ENCODE measurements around the gene FGFR3.
"Not testable (repeated sequence)": the region's sequence is repeated elsewhere in the genome, so short reads cannot be mapped to it uniquely, and the experiment has no call there.

Gene FGFR3

DNA sequence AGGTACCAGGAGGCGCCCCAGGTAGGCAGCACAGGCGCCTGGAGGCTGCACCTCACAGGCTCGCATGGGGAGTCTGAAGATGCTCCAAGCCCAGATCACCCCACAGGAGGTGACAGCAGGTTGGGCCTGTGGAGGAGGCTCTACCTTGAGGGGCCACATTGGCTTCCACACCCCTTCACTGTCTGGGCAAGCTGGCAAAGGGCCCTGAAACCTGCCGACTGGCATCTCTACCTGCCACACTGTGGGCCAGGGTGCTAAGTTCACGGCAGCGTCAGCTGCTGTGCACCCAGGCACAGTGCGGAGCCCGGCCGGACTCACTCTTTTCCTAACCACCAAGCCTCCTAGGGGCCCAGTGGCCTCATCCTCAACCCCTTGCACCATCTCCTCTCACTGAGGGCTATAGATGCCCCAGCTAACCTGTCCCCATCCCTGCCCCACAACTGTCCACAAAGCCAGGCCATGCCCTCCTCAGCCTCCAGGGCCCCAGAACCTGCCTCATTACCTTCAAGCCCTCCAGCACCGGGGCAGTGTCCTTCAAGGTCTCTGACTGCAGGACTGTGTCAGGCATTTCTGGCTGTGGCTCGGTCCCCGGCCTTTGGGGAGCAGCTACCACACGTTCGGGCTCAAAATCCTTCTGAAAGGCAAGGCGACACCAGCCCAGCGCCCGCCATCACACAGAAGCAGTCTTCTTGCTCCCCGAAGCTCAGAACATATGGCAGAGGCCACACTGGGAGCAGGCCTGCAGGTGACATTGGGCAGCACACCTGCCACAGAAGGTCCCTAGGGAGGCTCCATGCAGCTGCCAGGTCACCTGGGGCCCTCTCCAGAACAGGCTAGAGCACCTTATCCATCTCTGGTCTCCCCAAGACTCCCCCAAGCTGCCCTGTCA is 28.8 kb downstream of the FGFR3 start:
- DNase-seq = no peak

DNA sequence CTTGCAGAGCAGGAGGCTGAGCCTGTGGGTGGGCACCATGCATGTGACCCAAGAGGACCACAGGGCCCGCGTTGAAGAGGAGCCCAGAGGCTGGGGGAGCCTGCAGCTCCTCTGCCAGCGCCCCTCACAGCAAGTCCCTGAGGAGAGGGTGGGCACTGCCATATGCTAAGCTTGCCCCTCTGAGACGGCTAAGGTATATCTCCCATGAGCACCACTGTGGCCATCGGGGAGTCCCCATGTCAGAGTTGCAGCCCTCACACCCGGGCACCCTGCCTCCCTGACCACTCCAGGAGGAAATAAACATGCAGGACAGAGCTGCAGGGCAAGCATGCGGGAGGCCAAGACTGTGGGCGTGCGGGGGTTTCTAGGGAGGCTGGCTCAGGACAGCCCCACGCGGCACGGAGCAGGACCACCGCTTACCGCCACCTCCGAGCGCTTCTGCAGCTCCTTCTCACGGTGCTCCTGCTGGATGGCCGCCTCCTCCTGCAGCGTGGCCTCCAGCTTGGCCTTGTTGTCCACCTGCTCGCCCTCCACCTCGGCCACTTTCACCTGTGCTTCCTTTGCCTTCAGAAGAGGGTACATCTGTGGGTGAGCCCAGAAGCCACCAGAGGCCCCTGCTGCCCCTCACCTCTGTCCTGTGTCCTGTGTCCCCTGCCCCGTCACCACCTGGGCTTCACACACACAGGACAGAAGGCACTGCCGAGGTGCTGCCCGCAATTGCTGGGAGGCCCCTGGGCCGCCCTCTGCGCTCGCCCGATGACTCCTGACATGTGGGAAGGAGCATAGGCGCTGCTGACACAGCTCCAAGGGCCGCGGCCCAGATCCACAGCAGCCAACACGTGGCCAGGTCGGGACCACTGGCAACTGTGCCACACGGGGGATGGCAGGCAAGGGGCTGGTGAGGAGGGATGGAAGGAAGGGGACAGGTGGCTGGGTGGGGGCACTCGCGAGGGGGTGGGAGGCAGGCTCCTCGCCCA is 29.8 kb downstream of the FGFR3 start:
- no peak for DNase-seq

DNA sequence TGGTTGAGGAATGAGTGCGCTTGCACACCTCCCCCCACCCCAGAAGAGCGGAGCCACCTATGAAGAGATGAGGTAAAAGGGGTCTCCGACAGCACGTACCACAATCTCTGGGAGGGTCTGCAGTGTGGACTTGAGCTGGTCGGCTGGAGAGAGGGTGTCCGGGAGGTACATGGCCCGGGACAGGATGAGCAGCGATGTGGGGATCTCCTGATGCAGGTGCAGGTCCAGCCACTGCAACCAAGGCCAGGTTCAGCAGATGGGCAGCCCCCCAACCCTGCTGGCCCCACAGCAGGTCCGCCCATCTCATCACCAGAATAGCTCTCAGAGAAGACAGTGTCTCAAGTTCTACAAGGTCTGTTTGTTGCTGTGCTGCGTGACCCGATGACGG is 30.4 kb downstream of the FGFR3 start:
- no peak for DNase-seq

DNA sequence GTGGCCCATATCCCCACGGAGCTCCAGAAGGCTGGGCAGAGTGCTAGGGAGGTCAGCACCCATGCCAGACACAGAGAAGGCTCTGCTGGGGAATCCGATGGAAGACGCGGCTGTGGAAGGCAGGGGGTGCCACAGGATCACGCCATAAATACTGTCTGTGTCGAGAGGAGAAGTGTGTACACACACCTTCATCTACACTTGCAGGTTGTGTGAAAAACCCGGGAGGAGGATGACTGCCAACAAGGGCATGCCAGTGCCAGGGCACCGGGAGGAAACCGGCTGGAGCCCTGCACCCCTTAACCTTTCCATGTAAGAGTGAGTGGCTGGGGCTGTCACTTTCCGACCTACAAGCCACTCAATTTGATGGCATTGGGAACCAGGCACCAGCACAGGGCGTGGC is 31.7 kb downstream of the FGFR3 start:
- DNase-seq = no peak

DNA sequence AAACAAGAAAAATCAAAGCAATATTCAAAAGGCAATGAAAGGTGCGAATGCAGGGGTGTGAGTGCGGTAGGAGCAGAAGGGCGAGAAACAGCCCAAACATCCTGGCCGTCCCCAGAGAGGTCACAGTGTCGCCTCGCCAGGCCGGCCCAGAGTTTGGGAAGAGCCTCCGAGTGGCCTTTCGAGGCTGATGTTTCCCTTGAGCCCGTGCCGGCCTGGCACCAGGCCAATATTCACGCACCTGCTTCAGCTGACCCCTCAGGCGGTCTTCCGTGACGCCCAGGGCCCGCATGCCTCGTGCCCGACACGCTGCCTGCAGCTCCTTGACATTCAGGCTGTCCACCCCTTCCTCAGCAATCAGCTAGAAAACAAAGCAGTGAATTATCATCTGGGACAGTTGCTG is 32.2 kb downstream of the FGFR3 start:
- DNase-seq = no peak

DNA sequence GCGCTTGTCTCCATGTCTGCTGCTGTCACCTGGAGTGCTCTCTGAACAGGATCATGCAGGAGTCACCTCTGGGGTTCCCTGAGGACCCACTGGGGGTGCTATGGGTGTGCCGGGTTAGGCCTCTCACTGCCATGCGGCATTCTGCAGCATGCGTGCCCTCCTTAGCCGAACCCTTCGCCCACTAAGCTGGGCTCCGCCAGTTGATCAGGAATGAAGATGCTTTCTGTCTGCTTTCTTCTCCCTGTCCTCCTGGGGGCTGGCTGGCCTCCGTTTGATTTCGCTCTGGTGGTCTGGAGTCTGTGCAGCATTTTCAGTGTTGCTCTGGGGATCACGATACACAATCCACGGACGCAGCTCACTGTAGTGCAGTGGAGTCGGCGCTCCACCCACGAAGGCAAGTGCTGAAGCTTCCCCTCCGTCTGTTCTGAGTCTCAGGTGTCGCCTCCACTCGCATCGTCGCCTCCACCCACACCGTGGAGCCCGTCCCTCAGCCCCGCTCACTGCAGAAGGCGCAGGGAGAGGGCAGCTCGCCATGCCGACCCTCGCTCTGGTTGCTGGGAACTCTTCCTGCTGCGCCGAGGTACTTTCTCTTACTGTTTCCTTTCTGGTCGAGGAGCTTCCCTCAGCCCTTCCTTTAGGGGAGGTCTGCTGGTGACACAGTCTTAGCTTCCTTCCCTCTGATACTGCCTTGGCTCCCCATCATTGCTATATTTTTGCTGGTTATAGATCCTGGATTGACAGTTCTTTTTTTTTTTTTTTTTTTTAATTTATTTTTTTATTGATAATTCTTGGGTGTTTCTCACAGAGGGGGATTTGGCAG is 33.6 kb downstream of the FGFR3 start:
- no peak for DNase-seq

DNA sequence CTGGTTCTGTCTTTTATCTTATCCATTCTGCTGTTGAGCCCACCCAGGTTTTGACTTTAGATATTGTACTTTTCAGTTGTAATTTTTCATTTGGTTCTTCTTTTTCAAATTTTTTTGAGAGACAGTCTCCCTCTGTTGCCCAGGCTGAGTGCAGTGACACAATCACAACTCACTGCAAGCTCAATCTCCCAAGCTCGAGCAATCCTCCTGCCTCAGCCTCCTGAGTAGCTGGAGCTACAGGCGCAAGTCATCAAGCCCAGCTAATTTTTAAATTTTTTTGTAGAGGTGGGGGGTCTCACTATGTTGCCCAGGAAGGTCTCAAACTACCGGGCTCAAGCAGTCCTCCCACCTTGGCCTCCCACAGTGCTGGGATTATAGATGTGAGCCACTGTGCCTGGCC is 37.1 kb downstream of the FGFR3 start:
- no peak for DNase-seq

DNA sequence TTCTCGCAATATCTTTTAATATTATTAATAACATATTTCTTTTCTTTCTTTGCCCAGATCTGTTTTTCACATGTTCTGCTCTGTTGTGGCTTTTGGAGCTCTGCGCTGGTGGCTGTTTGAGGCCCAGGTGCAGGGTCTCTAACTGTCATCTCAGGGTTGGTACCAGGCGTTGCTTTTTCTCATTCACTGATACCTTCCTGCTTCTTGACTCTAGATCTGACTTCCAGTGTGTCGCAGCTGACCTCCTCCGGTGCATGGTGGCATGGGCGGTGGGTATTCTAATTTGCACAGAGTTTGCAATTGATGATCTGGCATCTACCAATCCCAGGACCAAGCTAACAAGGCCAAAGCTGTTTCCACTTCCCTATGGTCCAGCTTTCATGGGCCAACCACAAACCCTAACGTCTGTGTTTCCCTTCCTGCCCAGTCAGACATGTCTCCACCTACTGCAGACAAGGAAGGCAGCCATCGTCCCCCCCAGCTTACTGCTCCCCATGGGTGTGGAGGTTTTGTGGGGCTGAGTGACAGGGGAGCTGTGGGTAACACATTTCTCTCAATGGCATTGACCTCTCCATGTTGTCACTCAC is 37.6 kb downstream of the FGFR3 start:
- no peak for DNase-seq

DNA sequence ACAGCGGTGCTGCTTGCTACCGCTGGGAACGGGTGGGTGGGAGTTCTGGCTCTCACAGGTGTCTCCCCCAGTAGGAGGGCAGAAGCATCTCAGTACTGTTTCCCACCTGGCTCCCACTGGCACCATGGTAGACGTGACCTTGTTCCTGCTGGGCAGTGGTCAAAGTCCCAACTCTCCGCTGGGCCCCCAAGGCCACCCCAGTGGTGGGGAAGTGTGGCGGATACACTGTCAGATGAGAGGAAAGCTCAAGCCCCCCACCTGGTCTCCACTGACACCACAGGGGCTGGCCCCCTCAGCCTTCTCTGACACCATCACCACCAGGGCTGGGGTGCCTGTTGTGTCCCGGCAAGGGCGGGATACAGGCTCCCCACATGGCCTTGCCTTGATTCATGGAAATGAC is 38.2 kb downstream of the FGFR3 start:
- no peak for DNase-seq

DNA sequence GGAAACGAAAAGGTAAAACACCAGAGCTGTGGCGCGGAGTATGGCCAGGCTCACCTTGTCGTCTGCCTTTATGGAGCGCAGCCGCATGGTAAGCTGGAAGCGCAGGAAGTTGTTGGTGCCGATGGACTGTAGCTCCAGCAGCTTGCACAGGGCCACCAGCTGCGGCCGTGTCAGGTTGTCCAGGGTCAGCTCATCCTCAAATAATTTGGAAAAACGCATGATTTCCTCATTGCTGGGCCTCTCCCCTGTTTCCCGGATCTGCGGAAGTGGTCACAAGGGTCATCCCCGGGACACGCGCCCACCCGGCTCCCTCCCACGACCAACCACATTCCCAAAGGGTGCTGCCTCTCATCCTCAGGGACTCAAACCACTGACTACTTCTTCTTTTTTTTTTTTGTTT is 39.6 kb downstream of the FGFR3 start:
- DNase-seq = no peak

DNA sequence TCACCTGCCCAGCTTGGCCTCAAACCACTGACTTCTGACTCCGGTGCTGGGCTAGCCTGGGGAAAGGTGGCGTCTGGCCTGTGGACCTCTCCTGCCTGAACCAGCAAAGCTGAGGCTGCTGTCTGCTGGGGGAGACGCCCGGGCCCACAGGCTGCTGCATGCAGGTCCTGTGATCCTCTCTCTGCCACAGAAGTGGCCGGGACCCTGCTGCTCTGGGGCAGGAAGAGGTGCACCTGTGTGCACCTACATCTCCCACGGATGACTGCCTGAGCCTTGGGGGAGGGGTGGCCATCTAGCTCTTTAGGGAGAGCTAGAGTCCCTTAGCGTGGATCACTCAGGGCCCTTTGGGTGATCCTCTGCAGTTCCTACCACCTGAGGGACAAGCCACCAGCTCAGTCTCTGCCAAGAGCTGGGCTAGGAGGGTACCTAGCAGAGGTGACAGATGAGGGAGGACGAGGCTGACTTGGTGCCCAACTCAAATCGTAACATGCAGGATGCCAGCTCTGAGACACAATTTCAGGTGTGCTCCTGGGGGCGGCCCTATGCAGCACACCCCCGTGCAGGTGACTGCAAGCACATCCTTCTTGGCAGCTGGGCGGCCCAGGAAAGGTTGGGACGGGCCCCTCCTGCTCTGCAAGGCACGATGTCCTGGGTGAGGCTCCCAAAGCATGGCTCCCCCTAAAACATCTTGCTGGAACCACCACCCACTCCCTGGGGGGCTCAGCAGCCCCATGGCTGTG is 40.4 kb downstream of the FGFR3 start:
- DNase-seq = no peak

DNA sequence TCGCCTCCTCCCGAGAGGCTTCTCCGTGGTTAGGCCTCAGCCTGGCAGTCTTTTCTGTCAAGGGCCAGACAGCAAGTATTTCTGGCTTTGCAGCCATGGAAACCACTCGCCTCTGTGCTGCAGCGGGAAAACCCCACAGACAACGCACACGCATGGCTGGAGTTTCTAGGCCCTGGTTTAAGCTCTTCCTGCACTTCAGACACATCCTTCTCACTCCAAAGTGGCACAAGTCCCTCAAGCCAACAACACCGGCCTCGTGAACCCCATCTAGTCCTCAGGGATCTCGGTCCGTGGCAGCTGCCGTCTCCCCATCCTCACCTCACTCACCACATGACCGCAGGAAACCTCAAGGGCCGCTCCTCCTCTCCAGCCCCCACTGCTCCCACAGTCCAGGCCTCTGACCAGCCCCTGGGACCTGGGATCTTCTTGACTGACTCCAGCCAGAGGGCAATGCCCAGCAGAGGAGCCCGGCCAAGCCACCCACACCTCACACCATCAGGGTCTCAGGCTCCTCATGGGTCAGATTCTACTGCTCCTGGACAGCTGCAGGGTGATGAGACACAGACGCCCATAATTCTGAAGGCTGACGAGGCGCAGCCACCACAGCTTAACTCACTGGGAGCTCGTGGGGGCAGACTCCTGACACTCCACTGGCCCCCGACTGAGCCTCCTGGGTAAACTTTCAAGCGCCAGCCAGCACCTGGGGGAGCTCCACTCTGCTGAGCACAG is 41.1 kb downstream of the FGFR3 start:
- DNase-seq = no peak

DNA sequence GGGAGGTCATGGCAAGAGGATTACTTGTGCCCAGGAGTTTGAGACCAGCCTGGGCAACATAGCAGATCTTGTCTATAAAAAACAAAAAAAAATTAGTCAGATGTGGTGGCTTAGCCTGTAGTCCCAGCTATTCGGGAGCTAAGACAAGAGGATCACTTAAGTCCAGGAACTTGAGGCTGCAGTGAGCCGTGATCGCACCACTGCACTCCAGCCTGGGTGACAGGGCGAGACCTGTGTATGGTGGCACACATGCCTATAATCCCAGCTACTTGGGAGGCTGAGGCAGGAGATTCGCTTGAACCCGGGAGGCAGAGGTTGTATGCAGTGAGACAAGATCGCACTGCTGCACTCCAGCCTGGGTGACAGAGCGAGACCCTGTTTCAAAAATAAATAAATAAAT is 42.7 kb downstream of the FGFR3 start:
- DNase-seq = not testable (repeated sequence)

DNA sequence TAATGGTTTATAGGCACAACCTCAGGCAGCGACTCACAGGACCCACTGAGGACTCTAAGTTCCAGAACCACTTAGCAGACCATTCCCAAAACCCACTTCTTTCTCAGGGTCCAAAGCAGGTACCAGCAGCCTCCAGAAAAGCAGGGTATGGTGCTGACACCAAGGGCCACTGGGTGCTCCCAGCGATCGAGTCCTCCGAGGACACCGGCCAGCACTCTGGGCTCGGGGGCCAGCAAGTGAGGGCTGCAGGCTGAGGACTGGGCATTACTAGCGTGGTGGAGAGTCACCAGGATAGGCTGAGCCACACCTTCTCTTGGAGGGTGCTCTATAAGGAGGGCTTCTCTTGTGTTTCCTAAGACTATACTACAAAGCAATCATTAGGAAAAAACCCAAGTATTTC is 43.6 kb downstream of the FGFR3 start:
- no peak for DNase-seq

DNA sequence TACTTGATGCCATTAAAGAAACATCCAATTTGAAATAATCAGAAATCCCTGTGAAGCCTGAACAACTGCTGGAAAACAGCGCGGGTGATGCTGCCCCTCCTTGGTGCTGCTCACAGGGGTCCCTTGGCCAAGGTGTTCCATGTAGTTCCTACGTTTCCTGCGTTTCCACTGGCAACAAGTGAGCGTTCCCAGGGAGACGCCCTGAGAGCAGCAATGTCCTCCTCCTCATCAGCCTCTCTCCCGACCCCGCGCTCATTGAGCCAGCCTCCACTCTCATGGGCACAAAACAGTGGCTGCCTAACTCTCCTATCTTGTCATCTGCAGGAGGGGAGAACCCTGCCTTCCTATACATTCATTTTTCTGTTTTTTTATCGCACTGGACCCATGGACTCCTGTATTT is 44.0 kb downstream of the FGFR3 start:
- no peak for DNase-seq

DNA sequence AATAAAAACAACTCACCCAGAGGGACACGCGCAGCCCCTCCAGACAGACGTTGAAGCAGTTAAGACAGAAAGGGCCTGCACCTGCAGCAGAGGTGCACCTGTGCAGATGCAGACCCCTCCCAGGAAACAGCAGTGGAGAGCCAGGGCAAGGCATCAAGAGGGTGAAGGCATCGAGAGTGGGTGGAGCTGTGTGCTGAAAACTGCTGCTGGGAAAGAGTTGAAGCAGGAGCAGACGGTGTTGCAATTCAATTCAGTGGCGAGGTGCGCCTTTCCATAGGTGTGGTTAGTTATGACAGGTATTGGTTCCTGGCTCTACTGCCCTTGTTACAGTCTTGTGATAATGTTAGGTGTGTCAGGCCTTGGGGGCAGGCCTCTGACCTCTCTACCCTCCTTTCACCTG is 46.2 kb downstream of the FGFR3 start:
- DNase-seq = no peak

DNA sequence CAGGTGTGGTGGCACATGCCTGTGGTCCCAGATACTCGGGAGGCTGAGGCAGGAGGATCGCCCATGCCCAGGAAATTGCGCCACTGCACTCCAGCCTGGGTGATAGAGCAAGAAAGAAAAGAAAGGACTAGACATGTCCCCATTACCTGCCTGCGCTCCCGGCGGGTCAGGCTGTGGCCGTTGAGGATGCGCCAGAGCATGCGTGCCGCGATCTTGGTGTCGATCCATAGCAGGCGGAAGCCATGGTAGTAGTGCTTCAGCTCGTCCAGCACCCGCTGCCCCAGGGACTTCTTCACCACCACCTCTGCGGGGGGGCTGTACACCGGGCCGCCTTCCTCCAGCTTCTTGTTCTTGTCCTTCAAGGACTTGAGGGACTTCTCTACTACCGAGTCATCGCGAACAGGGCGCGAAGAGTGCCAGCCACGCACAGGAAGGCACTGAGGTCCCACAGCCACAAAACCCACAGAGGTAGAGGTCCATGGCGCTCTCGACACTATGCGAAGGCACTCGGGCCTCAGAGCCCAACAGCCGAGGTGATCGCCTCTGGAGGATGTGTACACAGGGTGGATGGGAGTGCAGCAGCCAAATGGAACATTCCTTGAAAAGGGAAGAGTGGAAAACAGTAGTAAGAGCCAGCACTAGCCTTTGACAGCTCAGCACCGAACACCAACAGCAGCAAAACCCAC is 48.3 kb downstream of the FGFR3 start:
- DNase-seq = no peak

DNA sequence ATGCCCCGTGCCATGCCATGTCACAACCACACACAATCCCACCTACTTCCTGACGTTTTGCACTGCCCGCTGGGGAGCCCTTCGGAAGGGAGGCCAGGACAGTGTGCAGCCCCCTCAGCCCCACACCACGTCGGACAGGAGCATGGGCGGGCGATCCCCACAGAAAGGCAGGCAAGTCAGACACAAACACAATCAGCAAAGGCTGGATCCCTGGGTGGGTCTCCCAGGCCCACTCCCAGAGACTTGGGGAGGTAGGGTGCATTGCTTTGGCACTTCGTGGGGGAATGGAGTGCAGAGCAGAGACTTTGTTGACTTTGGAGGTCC is 48.8 kb downstream of the FGFR3 start:
- DNase-seq = no peak

DNA sequence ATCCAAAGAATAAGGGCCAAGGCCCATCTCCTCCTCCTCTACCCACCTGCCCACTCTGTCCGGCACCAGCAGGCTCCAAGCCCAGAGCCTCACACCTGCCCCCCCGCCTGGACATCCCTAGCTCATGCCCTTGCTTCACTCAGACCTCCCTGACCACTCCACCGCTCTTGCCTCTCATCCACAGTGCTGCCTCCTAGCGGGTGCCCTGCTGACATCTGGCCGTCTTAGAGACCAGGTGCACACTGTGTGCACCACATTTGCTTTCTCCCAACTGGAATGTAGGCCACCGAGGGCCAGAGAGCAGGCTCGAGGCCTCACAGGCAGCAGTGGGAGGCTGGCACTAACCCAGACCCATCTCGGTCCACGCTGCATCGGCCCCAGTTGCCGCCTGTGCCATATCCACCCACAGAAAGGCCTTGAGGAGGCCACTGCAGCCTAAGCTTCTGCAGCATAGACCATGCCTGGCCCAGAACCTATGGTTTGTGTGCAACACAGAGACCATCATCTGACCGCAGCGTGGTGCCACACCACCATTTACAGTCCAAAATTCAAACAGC is 49.3 kb downstream of the FGFR3 start:
- no peak for DNase-seq

DNA sequence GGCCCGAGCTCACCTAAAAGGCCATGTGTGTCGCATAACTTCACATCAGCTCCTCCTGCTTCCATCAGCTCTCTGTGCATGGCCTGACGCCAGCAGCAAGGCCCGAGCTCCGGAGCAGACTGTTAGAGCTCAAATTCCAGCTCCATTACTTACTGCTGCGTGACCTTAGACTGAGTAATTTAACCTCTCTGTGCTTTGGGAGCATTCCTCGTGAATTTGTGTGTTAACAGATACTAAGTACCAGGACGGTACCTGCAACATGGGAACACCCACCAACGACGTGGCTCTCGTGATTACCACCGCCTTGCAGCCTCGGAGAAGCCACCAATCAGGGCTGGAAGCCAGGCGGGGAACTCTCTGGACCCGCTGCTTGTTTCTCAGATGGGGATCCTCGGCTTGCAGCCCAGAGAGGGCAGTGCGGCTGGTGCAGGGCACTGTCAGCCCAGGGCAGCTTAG is 49.9 kb downstream of the FGFR3 start:
- DNase-seq = no peak

Data from activated CD4-positive, alpha-beta T cell treated with anti-CD3 and anti-CD28 coated beads, Interleukin-2, amount 50 U/mL, for 1 hour (primary cell).